GM12878 (cell line): Measurements from ENCODE around the gene ALDH18A1.

Experiments
- EGR1 ChIP-seq, 2 experiments: IDR thresholded peaks; 1 replicate in 1 of 2; 2 replicates in 1 of 2; pipeline ENCODE4 v1.6.1; 2011 to 2012; ENCODE audit warnings: low read depth in 2 of 2, low read length in 2 of 2, borderline replicate concordance in 1 of 2, mild to moderate bottlenecking in 1 of 2, moderate library complexity in 1 of 2
- FOXK2 ChIP-seq: fragments of 450-650 bp; IDR thresholded peaks from 2 replicates; pipeline ENCODE4 v1.6.1; 2017; ENCODE audit warnings: mild to moderate bottlenecking, moderate library complexity
- NFYB ChIP-seq: IDR thresholded peaks from 2 replicates; pipeline ENCODE4 v1.6.1; 2011; ENCODE audit warnings: low read depth, mild to moderate bottlenecking, low read length, improper control_type of control experiment, moderate library complexity; ENCODE audit not compliant: insufficient read depth
- SMC3 ChIP-seq: IDR thresholded peaks from 2 replicates; pipeline ENCODE4 v1.6.1; 2011; ENCODE audit warnings: low read length, improper control_type of control experiment, borderline replicate concordance
- TAF1 ChIP-seq: IDR thresholded peaks from 2 replicates; pipeline ENCODE4 v1.6.1; 2011; ENCODE audit warnings: mild to moderate bottlenecking, low read depth, low read length, borderline replicate concordance
- TF ChIP-seq, protein P1 (sequence below): fragments of 450-650 bp; IDR thresholded peaks from 2 replicates; pipeline ENCODE4 v1.6.1; 2017; ENCODE audit warnings: mild to moderate bottlenecking
- TF ChIP-seq, protein P2 (sequence below), 3 experiments: IDR thresholded peaks in 2 of 3; conservative IDR thresholded peaks in 1 of 3; 2 replicates each; pipeline ENCODE4 v1.5.1; 2011; ENCODE audit warnings: low read depth in 3 of 3, low read length in 3 of 3, mild to moderate bottlenecking in 3 of 3, control low read depth in 2 of 3, moderate library complexity in 2 of 3, inconsistent platforms in 1 of 3, mixed read lengths in 1 of 3; ENCODE audit not compliant: control insufficient read depth in 2 of 3, insufficient read depth in 1 of 3; ENCODE audit errors: extremely low read depth in 1 of 3

DNA sequence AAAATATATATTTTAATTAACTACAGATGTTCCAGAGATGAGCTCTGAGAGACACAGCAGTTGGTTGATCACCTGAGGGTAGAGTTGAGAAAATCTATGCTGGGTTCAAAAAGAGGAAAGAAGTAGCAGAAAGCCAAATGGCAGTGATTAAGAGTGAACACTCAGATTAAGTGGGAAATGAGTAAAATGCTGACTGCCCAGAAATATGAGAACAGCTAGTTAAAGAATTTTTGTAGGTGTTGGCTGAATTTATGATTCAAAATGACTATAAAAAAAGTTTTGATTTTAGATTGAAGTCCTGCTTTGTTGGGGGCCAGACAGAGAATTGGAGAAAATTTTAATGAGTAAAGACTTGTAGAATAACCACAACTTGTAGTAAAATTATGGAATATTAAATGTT is 27.5 kb upstream of the ALDH18A1 start:
- no peak for TF ChIP-seq TAF1
- no peak for TF ChIP-seq NFYB
- TF ChIP-seq, protein P1, sequence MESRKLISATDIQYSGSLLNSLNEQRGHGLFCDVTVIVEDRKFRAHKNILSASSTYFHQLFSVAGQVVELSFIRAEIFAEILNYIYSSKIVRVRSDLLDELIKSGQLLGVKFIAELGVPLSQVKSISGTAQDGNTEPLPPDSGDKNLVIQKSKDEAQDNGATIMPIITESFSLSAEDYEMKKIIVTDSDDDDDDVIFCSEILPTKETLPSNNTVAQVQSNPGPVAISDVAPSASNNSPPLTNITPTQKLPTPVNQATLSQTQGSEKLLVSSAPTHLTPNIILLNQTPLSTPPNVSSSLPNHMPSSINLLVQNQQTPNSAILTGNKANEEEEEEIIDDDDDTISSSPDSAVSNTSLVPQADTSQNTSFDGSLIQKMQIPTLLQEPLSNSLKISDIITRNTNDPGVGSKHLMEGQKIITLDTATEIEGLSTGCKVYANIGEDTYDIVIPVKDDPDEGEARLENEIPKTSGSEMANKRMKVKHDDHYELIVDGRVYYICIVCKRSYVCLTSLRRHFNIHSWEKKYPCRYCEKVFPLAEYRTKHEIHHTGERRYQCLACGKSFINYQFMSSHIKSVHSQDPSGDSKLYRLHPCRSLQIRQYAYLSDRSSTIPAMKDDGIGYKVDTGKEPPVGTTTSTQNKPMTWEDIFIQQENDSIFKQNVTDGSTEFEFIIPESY = no peak
- TF ChIP-seq, protein P2, sequence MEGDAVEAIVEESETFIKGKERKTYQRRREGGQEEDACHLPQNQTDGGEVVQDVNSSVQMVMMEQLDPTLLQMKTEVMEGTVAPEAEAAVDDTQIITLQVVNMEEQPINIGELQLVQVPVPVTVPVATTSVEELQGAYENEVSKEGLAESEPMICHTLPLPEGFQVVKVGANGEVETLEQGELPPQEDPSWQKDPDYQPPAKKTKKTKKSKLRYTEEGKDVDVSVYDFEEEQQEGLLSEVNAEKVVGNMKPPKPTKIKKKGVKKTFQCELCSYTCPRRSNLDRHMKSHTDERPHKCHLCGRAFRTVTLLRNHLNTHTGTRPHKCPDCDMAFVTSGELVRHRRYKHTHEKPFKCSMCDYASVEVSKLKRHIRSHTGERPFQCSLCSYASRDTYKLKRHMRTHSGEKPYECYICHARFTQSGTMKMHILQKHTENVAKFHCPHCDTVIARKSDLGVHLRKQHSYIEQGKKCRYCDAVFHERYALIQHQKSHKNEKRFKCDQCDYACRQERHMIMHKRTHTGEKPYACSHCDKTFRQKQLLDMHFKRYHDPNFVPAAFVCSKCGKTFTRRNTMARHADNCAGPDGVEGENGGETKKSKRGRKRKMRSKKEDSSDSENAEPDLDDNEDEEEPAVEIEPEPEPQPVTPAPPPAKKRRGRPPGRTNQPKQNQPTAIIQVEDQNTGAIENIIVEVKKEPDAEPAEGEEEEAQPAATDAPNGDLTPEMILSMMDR (IDR thresholded peaks at IDR 0.05 in 2 of 3, conservative IDR thresholded peaks at IDR 0.05 in 1 of 3; ENCODE audit: control insufficient read depth in 2 of 3, extremely low read depth in 1 of 3, insufficient read depth in 1 of 3, low read depth in 3 of 3, low read length in 3 of 3) = no peak
- TF ChIP-seq FOXK2 = no peak
- no peak for TF ChIP-seq SMC3
- TF ChIP-seq EGR1 (IDR thresholded peaks at IDR 0.05; ENCODE audit: borderline replicate concordance in 1 of 2, low read depth in 2 of 2, low read length in 2 of 2) = no peak
